Hematopoietic multipotent progenitor cell treated with erythropoietin and hydrocortisone succinate and interleukin-3 and kit ligand, for 6 days (in vitro differentiated cells): ENCODE data around the gene ADM.
"Not testable (repeated sequence)": the region's sequence is repeated elsewhere in the genome, so short reads cannot be mapped to it uniquely, and the experiment has no call there.

Experiments used
- DNase-seq: peaks from one replicate; pipeline ENCODE4 v3.0.0-alpha.2; 2015

ADM gene

DNA sequence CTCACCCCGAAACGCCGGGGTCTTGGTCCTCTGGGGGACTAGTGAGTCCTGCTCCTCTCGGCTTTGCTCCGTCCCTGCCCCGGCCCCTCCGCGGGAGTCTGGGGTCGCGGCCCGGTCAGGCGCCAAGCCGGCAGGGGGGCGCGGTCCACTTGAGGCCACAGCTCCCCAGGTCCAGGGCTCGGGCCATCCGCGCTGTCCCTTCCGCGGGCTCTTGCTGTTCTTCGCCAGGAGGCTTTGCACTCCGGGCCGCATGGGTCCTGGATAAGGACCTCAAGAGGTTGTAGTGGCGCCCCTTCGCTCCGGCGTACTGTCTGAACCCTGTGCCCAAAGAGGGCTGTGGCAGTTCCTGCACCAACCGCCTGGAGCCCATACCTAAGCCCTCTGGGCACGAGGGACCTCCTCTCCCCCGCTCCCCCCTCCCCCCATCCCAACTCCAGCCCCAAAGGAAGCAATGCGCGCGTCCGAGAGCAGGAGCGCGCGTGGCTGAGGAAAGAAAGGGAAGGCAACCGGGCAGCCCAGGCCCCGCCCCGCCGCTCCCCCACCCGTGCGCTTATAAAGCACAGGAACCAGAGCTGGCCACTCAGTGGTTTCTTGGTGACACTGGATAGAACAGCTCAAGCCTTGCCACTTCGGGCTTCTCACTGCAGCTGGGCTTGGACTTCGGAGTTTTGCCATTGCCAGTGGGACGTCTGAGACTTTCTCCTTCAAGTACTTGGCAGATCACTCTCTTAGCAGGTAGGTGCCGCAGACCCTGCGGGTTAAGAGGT is at the start of gene ADM:
Gene ADM, plus strand, starts transcription at position 579 of the 767 bp plus-strand sequence. CDS start 628 bp downstream, outside the sequence.
- peak; percentile 56 for DNase-seq

GRCh38 chr11:10255388-10256125 is 49.3 kb upstream of the ADM start:
- DNase-seq = no peak

GRCh38 chr11:10257478-10257877 is 47.4 kb upstream of the ADM start:
- DNase-seq = no peak

DNA sequence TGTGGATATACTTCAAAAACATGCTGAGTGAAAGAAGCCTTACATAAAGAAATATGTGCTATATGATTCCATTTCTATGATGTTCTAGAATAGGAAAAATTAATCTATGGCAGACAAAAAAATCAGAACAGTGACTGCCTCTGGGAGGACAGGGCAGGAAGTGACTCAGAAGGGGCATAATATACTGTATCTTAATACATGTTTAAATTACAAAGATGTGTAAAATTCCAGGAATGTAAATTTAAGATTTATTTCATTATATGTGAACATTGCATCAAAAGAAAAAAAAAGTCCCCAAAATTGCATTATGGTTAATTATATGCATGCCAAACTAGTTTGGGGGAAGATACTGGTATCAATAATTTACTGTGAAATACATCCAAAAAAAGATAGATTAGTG is 43.1 kb upstream of the ADM start:
- no peak for DNase-seq

DNA sequence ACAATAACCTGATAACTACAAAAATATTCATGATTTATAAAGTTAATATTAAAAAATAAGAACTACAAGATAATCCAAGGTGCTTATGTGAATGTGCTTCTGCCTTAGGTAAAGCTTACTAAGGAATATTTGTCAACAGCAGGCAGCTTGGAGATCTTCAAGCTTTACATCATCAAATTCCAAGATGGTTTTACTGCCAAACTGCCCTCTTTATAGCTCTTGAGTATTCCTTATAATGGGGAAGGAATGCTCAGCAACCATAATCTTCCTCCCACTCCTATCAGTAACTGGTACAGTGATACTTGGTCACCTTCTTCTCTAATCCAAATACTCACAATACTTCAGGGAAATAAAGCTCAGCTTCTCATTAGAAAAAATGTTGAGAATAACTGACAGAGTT is 40.9 kb upstream of the ADM start:
- DNase-seq = no peak

GRCh38 chr11:10264716-10265115 is 40.2 kb upstream of the ADM start:
- DNase-seq = not testable (repeated sequence)

DNA sequence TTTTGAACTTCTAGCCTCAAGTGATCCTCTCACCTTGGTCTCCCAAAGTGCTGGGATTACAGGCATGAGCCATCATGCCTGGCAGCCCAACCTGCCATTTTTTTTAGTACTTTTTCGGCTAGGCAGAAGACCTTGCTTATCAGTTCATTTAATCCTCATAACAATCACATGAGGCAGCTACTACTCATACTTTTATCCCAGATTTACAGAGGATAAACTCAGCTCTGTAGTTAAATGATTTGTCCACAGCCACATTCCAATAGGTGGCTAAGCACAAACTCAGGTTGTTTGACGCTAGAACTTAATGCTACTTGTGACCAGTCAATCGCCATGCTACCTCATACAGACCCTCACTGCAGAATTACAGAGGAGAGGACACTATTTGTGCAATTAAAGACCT is 38.9 kb upstream of the ADM start:
- no peak for DNase-seq

- no peak for DNase-seq
These were observed 37.1 kb upstream of the ADM start for GRCh38 chr11:10267821-10268220.

DNA sequence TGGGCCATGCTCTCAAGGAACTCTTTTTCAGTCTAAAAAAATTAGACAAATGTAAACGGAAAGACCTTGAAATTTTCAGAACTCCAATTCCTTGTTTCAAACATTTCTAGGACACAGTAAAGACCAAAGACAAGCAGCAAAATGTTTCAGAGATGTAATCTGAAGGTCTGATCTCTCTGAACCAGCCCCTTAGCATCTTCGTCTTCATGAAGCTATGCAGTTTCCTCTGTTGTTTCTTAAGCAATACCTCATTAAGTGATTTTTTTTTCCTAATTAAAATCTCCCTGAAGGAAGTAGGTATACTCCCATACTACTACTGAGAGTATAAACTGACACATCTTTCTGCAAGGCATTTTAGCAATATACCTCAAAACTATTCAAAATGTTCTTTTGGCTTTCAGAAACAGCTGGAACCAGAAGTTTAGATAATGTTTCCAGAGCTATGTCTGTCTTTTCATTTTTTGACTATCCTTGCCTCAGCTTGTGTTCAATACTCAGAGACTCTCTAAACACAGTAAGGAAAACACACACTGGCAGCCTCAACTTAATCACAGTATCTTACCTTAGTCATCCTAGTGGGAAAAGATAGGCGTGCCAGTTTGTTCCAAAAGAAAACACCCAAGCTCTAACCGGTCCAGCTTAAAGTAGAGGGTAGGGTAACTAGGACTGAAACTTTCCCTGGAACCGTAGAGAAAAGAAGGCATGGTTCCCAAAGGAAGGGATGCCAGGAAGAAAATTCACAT is 36.0 kb upstream of the ADM start:
- DNase-seq = no peak

DNA sequence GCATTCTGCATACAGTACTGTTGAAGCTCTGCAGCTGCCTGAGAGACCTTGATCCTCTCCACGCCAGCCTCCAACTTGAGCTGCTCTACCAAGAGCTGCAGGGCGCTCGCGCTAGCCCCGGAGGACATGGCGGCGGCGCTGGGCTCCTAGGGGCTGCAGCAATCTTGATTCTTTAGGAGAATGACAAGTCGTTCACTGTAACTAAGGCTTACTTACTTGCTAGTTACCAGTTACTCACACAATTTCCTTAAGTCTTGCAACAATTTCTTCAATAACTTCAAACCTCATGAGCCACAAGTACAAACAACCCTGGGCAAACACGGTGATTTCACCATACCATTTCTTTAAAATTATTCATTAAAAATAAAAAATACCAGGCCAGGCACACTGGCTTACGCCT is 32.7 kb upstream of the ADM start:
- DNase-seq = no peak

GRCh38 chr11:10273738-10274137 is 31.1 kb upstream of the ADM start:
- no peak for DNase-seq

- no peak for DNase-seq
These were observed 30.1 kb upstream of the ADM start for GRCh38 chr11:10274726-10275125.

GRCh38 chr11:10275714-10276113 is 29.2 kb upstream of the ADM start:
- DNase-seq = no peak

DNA sequence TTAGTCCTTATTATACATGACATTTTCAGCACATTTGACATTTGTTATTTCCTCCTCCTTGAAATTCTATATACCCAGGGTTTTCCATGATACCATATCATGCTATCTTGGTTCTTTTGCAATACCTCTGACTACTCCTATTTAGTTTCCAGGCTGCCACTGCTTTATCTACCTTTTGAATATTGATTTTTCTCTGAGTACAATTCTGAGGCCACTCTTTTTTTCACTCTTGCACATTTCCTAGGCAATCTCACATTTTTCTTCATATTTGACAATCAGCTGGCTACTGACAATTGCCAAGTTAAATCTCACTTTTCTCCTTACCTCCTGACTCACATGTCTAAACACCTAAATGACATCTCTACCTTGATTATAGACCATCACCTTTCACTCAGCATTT is 22.8 kb upstream of the ADM start:
- DNase-seq = no peak

- DNase-seq = no peak
These were observed 20.9 kb upstream of the ADM start for GRCh38 chr11:10283991-10284390.

DNA sequence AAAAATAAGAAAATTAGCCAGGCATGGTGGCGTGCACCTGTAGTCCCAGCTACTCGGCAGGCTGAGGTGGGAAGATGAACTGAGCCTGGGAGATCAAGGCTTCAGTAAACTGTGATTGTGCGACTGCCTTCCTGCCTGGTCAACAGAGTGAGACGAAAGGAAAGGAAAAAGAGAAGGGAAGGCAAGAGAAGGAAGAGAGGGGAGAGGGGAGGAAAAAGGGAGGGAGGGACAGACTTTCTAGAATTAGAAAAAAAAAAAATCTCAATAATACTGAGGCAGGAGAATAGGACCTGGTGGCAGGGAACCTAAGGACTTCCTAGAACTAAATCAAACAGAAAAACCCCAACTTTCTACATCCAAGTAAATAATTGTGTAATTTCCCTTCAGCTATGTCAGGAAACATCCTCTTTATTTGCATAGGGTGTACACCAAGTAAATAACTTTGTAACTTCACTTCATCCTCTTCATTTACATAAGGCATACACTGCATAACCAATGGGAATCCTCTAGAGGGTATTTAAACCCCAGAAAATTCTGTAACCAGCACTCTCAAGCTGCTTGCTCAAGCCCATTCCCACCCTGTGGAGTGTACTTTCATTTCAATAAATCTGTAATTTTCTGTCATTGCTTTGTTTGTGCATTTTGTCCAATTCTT is 19.6 kb upstream of the ADM start:
- peak; percentile 15 for DNase-seq

GRCh38 chr11:10287140-10287539 is 17.7 kb upstream of the ADM start:
- DNase-seq = no peak

DNA sequence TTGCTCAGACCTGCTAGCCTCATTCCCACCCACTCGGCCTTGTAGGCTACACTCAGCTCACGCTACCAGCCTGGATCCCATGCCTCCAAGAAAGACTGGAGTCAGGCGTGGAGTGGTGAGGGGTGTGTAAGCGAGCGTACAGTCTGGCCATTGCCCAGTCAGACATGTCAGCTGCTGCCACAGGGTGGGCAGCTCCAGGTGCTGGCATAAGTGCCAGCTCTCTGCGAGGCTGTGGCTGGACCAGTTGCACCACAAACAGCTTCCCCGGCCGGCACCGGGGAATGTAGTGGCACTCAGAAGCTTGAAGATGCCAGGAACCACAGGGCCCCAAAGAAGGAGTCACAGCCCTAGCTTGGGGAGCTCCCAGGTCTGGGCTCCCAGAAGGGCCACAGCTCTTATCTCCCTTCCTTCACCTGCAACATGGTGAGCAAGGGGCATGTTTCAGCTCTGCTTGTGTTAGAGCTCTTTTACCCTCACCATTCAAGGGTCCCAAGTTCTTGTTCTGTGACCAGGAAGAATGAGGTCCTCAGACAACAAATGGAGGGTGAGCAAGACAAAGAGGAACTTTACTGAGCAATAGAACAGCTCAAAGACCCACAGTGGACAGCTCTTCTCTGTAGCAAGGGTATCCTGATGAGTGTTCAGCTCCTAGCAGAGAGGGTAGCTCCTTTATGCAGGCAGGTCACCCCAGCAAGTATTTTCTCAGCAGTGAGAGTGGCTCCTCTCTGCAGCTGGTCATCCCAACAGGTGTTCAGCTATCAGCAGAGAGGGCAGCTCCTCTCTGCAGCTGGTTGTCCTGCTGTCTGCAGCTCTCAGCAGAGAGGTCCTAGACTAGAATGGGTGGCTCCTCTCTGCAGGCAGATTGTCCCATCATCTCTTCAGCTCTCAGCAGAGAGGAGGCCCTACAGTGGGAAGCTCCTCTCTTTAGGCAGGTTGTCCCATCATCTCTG is 16.8 kb upstream of the ADM start:
- no peak for DNase-seq

- DNase-seq = no peak
These were observed 15.8 kb upstream of the ADM start for GRCh38 chr11:10288881-10289764.

- DNase-seq = no peak
These were observed 15.0 kb upstream of the ADM start for GRCh38 chr11:10289765-10290380.
